ENCODE measurements around the gene SLC43A1.

- TF ChIP-seq, protein P1, sequence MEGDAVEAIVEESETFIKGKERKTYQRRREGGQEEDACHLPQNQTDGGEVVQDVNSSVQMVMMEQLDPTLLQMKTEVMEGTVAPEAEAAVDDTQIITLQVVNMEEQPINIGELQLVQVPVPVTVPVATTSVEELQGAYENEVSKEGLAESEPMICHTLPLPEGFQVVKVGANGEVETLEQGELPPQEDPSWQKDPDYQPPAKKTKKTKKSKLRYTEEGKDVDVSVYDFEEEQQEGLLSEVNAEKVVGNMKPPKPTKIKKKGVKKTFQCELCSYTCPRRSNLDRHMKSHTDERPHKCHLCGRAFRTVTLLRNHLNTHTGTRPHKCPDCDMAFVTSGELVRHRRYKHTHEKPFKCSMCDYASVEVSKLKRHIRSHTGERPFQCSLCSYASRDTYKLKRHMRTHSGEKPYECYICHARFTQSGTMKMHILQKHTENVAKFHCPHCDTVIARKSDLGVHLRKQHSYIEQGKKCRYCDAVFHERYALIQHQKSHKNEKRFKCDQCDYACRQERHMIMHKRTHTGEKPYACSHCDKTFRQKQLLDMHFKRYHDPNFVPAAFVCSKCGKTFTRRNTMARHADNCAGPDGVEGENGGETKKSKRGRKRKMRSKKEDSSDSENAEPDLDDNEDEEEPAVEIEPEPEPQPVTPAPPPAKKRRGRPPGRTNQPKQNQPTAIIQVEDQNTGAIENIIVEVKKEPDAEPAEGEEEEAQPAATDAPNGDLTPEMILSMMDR (IDR thresholded peaks at IDR 0.05; ENCODE audit: low read depth, low read length, poor library complexity, severe bottlenecking) = peak; percentile 94
- TF ChIP-seq EZH2phosphoT487 (IDR thresholded peaks at IDR 0.05; ENCODE audit: borderline replicate concordance, low read length) = no peak
Measured at GRCh38 chr11:57527056-57527631, 11.6 kb upstream of the SLC43A1 start.
